ENCODE measurements around the gene STXBP1.

STXBP1 gene

GRCh38 chr9:127693697-127694096 is 81.6 kb downstream of the STXBP1 start:
- DNase-seq (ENCODE audit: low spot score) = no peak

- DNase-seq (ENCODE audit: low spot score) = no peak
Measured at GRCh38 chr9:127694890-127695720, 83.0 kb downstream of the STXBP1 start.

GRCh38 chr9:127697575-127697974 is 85.5 kb downstream of the STXBP1 start:
- DNase-seq (ENCODE audit: low spot score) = no peak

GRCh38 chr9:127698386-127698785 is 86.3 kb downstream of the STXBP1 start:
- no peak for DNase-seq (ENCODE audit: low spot score)

GRCh38 chr9:127698985-127699670 is 87.1 kb downstream of the STXBP1 start:
- DNase-seq (ENCODE audit: low spot score) = peak; percentile 88

GRCh38 chr9:127700140-127700539 is 88.1 kb downstream of the STXBP1 start:
- no peak for DNase-seq (ENCODE audit: low spot score)

GRCh38 chr9:127700594-127701255 is 88.6 kb downstream of the STXBP1 start:
- no peak for DNase-seq (ENCODE audit: low spot score)

- DNase-seq (ENCODE audit: low spot score) = no peak
Measured at GRCh38 chr9:127703289-127703946, 91.3 kb downstream of the STXBP1 start.

- no peak for DNase-seq (ENCODE audit: low spot score)
Measured at GRCh38 chr9:127705577-127706379, 93.7 kb downstream of the STXBP1 start.

- DNase-seq (ENCODE audit: low spot score) = no peak
Measured at GRCh38 chr9:127706836-127707241, 94.8 kb downstream of the STXBP1 start, which contains the start of gene CFAP157. Gene CFAP157 (plus strand): TSS chr9:127706988. CDS start chr9:127707032, 44 bp downstream.

GRCh38 chr9:127707766-127708165 is 95.7 kb downstream of the STXBP1 start:
- no peak for DNase-seq (ENCODE audit: low spot score)

GRCh38 chr9:127708952-127709587 is 97.0 kb downstream of the STXBP1 start:
- no peak for DNase-seq (ENCODE audit: low spot score)

- no peak for DNase-seq (ENCODE audit: low spot score)
Measured at GRCh38 chr9:127710204-127710783, 98.2 kb downstream of the STXBP1 start.

- no peak for DNase-seq (ENCODE audit: low spot score)
Measured at GRCh38 chr9:127711226-127711701, 99.2 kb downstream of the STXBP1 start.

- no peak for DNase-seq (ENCODE audit: low spot score)
Measured at GRCh38 chr9:127711831-127712274, 99.8 kb downstream of the STXBP1 start.

- DNase-seq (ENCODE audit: low spot score) = no peak
Measured at GRCh38 chr9:127712371-127712770, 100.3 kb downstream of the STXBP1 start.

GRCh38 chr9:127712867-127713266 is 100.8 kb downstream of the STXBP1 start:
- no peak for DNase-seq (ENCODE audit: low spot score)

- DNase-seq (ENCODE audit: low spot score) = no peak
Measured at GRCh38 chr9:127714020-127714750, 102.1 kb downstream of the STXBP1 start.

GRCh38 chr9:127714951-127715469 is 102.9 kb downstream of the STXBP1 start:
- DNase-seq (ENCODE audit: low spot score) = no peak
